Fibroblast of skin of left biceps (primary cell): ENCODE results near the gene MEAK7.
"Not testable (repeated sequence)": the region's sequence is repeated elsewhere in the genome, so short reads cannot be mapped to it uniquely, and the experiment has no call there.

Experiments
- DNase-seq, 2 experiments: peaks; one replicate each; pipeline ENCODE4 v3.0.0-alpha.2; 2013; ENCODE audit warnings: low read depth in 2 of 2

The MEAK7 gene

GRCh38 chr16:84534815-84535214, 30.4 kb upstream of the MEAK7 start:
- no peak for DNase-seq

DNA sequence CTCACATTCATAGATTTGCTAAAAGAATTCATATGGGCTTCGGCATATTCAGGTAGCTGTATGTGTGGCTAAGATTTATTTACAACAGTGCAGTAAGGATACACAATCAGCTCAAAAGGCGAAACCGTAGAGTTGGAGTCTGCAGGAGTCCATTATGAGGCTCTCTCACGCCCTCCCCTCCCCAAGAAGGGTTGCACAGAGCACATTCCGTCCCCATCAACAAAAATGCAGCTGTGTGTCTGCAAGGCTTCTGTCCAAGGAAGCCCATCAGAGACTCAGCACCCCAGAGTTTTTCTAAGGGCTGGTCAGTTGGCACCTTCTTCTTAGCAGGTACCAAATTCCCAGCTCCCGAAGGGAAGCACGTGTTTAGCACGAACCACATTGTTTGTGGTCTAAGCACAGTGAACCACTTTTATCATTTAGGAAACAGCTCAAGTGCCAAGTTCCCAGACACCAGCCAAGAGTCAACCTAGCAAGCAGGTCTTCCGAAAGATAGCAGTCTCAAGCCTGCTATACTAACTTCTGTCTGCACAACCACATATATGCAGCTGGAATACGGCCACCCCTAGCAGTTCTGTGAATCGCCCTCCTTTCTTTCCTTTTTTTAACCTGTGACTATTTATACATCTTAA, 28.5 kb upstream of the MEAK7 start:
- DNase-seq = no peak

- peak; percentile 78 to 79 for DNase-seq
Observed at GRCh38 chr16:84532291-84532724, 27.8 kb upstream of the MEAK7 start.

DNA sequence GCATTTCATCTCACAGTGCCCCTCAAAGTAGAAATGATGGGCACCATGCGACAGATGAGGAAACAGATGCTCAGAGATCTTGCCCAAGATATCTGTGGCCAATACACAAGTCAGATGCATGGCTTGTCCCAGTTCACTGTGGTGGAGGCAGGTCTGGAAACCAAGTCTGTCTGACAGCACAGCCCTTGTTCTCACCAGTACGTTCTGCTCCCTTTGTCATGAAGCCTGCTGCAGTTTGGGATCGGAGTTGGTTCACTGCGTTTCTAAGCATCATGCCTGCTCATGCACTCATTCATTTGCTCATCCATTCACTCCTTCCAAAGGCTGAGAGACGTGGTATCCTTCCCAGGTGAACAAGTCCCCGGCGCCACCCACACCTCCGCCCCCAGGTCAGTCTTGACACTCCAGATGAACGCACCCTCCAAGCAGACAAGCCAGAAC, 27.2 kb upstream of the MEAK7 start:
- no peak for DNase-seq

GRCh38 chr16:84530590-84530989, 26.1 kb upstream of the MEAK7 start:
- DNase-seq = no peak

- no peak for DNase-seq
Observed at GRCh38 chr16:84529607-84530006, 25.1 kb upstream of the MEAK7 start.

- no peak for DNase-seq
Observed at GRCh38 chr16:84528322-84528721, 23.9 kb upstream of the MEAK7 start.

- no peak for DNase-seq
Observed at GRCh38 chr16:84527532-84528269, 23.2 kb upstream of the MEAK7 start.

DNA sequence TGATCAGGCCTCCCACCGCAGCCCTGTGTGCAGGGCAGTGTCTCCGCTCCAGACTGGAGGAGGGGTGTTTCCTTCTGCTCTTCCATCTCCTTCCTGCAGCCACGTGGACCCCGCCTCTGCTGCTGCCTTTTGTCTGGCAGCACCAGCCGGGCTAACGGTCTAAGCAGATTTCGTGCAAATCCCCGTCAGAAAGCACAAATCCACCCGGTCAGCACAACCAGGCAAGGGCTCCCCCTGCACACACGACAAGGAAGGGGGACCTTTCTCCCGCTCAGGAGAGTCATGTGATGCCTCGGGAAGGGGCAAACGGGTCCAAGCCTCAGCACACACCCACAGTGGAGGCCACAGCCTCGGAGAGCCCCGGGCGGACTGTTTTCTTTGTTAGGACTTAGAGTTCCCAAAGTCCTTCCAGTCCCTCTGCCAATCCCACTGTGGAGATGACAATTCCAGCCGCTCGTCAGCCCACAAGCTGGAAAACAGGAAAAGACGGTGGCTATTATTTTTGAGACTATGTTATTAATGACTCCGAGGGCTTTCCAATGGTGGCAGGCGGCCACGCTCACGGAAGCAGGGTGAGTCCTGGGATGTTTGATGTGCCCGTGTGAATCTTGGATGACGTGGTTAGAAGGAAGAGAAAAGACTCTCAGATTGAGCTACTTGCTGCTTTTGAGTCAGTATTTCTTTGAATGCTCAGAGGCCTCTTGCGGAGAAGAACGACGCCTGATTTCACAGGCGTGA, 22.5 kb upstream of the MEAK7 start:
- DNase-seq = no peak

DNA sequence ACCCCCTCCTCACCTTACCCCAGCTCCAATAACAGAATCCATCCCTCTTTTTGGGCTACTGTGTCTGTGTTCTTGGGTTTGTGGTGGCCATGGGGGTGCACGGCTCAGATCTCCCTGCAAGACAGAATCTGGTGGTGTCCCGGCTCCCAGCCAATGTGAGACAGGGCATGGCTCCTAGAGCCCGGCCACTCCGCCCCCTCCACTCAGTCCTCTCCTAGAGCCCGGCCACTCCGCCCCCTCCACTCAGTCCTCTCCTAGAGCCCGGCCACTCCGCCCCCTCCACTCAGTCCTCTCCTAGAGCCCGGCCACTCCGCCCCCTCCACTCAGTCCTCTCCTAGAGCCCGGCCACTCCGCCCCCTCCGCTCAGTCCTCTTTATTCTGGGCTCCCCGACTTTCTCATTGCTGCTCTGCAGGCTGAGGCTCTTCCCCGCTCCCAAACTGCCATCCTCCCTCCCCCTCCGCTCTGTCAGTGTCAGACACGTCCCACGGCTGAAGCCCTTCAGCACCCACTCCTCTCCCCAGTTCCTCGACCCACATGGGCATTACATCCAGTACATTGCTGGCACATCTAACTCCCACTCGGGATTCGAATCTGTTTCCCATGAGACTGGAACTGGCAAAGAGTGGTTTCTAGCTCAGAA, 20.6 kb upstream of the MEAK7 start:
- DNase-seq = not testable (repeated sequence)

- DNase-seq = no peak
Observed at GRCh38 chr16:84524346-84524920, 20.0 kb upstream of the MEAK7 start.

DNA sequence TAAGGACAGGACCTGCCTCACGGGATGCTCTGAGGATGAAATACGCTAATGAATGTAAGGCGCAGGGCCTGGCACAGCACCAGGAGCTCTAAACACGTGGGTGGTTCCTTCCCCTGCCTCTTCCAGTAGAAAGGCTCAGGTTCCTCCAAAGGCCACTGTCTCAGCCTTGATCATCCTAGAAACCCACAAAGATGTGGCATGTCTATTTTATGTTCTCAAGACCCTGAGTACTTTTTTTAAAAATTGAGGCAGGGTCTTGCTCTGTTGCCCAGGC, 17.0 kb upstream of the MEAK7 start:
- no peak for DNase-seq

DNA sequence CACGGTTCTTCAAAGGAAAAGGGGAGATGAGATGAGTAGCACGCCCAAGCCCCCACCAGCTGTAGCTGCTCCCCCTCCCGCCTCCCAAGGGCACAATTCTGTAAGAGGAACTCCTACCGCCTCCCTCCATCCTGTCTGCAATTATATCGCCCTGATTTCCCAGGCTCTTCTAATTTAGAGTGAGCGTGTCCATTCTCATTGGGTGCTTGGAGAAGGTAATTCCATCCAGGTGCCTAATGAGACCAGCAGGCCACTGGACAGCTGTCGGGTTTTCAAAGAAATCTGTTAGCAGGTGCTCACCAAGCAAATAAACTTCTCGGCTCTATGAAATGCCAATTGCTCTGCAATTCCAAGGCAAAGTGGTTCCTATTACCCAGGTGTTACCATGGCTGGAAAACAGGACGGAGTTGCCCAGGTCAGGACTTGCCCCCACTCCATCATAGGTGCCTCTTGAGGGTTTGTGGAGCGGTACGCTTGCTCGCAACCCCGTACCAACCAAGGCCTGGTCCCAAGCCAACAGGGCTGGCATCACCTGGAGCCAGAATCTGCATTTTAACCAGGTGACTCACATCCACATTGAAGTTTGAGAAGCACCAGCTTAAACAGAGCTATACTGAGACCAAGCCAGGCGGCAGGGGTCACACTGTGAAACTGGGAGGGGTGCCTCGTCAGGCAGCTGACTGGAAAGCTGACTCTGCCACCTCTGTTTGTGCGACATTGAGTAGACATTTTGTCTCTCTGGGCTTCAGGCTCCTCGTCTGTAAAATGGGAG, 16.5 kb upstream of the MEAK7 start:
- no peak for DNase-seq

DNA sequence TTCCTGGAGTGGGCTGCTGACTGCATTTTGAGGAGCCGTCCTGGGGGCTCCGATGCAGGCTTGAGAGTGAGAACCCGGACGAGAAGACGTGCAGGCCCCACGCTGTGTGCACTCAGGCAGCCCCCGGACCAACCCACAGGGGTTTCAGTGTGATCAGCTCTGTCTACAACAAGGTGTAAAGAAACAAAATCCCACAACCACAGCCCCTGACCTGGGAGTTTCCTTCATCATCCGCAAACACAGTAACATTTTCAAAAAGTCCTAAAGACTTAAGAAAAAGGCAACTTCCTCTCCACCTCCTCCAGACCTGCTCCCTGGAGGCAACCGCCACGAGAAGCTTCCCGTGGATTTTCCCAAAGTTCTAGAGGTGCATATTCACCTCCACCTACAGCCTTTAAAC, 15.4 kb upstream of the MEAK7 start:
- DNase-seq = no peak

DNA sequence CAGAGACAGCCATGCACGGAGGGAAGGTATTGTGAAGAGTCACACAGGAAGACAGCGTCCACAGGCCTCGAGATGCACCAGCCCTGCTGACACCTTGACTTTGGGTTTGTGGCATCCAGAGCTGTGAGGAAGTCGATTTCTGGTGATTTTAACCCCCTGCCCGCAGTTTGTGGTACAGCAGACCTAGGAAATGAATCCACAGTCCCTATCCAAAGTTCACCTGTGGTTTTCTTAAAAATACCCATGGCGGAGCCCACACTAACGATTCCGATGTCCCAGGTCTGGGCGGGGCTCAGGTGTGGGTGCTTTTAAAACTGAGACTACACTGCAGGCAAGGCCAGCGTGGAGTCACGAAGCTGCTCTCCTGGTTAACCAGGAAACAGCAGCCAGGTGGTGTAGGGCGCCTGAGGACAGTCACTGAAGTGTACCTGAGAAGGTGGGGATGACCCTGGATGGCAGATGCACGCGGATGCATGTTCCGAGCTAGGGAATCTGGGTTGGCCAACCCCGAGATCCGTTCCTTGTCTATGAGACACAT, 14.4 kb upstream of the MEAK7 start:
- DNase-seq = no peak

DNA sequence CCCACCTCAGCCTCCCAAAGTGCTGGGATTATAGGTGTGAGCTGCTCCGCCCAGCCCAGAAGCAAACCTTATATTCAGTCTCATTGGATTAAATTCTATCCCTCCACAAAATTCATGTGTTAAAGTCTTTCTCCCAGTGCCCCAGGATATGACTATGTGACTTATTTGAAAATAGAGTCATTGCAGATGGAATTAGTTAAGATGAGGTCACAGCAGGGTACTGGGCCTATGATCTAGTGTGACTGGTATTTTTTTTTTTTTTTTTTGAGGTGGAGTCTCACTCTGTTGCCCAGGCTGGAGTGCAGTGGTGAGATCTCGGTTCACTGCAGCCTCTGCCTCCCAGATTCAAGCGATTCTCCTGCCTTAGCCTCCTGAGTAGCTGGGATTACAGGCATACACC, 13.8 kb upstream of the MEAK7 start:
- DNase-seq = peak; percentile 29 to 34

- DNase-seq = no peak
Observed at GRCh38 chr16:84517366-84517765, 12.9 kb upstream of the MEAK7 start.

DNA sequence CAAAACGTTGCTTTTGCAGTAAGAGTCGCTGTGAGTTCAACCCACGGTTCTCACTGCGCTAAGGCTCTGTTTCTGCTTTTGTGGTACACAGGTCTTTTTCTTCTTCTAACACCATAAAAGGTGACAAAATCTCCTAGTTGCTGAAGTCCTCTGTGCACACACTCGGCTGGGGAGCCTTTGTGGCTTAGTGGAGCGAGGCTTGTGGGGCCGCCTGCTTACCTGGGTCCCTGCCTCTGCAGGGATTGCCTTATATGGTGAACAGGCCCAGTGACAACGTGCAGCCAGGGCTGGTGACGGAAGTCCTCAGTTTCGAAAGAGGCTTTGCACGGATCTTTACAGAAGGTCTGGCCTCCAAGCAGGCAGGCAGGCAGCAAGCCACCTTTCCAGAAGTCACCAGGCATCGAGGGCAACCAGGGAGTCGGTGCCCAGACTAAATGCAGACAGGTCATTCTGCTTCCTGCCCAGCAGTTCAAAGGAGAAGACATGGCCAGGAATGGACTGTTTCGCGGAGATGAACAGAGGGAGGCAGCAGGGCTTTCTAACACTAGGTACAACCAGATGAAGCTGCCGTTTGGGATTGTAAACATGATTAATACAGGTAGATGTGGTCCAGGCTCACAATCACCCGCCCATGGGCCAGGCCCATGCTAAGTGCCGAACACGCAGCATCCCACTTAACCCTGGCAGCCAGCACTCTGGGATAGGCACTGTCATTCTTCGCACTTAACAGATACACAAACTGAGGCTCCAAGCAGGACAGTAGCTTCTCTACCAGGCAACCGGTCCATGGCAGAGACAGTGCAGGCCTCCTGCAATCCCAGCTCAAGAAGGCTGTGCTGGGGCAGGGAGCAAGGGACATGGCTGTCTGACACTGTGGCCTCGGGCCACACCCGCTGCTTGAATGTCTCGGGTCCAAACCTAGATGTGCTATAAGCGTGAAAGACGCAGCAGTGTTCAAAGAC, 10.7 kb upstream of the MEAK7 start:
- no peak for DNase-seq

- no peak for DNase-seq
Observed at GRCh38 chr16:84514295-84514873, 9.9 kb upstream of the MEAK7 start.

- DNase-seq = no peak
Observed at GRCh38 chr16:84513666-84514065, 9.2 kb upstream of the MEAK7 start.
